ENCODE results near the gene AP3S2. TPM values are rescaled to one million over a fixed set of nuclear protein-coding genes. Genes with fewer than 3 reads are reported as not detected.

Gene AP3S2
- total and polyA plus RNA-seq, 2 of the 8 experiments (the other 6 are each of a cell fraction or from before 2014, with no cell fraction given): 19.2 to 45.4 TPM

- no peak overlapping the region for H3K9ac ChIP-seq (replicated peaks in 1 of 4; ENCODE audit: extremely low read depth in 1 of 4, low read depth in 3 of 4, low read length in 3 of 4)
- H2AFZ ChIP-seq (ENCODE audit: low read length): no peak overlapping the region
- no peak overlapping the region for H2BK20ac ChIP-seq (ENCODE audit: low read length)
- H3K27me3 ChIP-seq (replicated peaks in 1 of 4; ENCODE audit: control insufficient read depth in 3 of 4, extremely low read depth in 1 of 4, insufficient read depth in 3 of 4, low read length in 3 of 4): peaks cover 5 to 35% (median 27%) of the 10 kb centered on the region in 4 experiments
- H3K79me1 ChIP-seq (ENCODE audit: low read depth, low read length): no peaks in the 10 kb centered on the region
- H2BK12ac ChIP-seq (ENCODE audit: low read depth, low read length): no peak overlapping the region
- no peak overlapping the region for H2BK120ac ChIP-seq (replicated peaks; ENCODE audit: low read depth, low read length)
- no peak overlapping the region for H3K4me3 ChIP-seq (ENCODE audit: extremely low read depth in 1 of 4, insufficient read depth in 2 of 4, low read depth in 3 of 4, low read length in 4 of 4)
- FAIRE-seq: no peak
- DNase-seq (ENCODE audit: low read depth in 1 of 2, low spot score in 2 of 2): no peak
- no peak overlapping the region for H3K14ac ChIP-seq (ENCODE audit: insufficient read length)
- no peak overlapping the region for H3K18ac ChIP-seq (ENCODE audit: extremely low read depth, low read length)
- H4K8ac ChIP-seq (ENCODE audit: extremely low read depth, insufficient read depth, low read length): no peak overlapping the region
- no peak overlapping the region for H3K27ac ChIP-seq (ENCODE audit: low read depth, low read length)
- H4K91ac ChIP-seq (replicated peaks; ENCODE audit: insufficient read length, low read length): no peak overlapping the region
- H3K4ac ChIP-seq (replicated peaks; ENCODE audit: insufficient read length, low read depth, low read length): no peak overlapping the region
- no peak overlapping the region for H4K5ac ChIP-seq (ENCODE audit: insufficient read length, low read depth, low read length)
- H3K56ac ChIP-seq (replicated peaks; ENCODE audit: insufficient read length, low read depth, low read length): no peak overlapping the region
- no peak overlapping the region for H2BK5ac ChIP-seq (ENCODE audit: low read depth, low read length)
- ChIA-PET CTCF (ENCODE audit: partially characterized antibody) (interaction anchor here (1.2 to 3.0 kb wide), 2 partner anchors 63 to 66 kb away, joined by 3 to 7 read pairs; no protein-coding TSS in a partner anchor), POLR2A (ENCODE audit: partially characterized antibody) (interaction anchor here (1.1 kb wide), 1 partner anchor 9 kb away, joined by 3 read pairs; no protein-coding TSS in a partner anchor)
- no peak overlapping the region for H2BK15ac ChIP-seq (ENCODE audit: low read length)
- peaks cover 2% of the 10 kb centered on the region; the same call in 1 of the 2 replicates for H3K23me2 ChIP-seq (ENCODE audit: low read depth, low read length)
- H2AK5ac ChIP-seq (ENCODE audit: low read depth, low read length): no peak overlapping the region
- H3K4me1 ChIP-seq (replicated peaks in 1 of 4; ENCODE audit: control insufficient read depth in 3 of 4, insufficient read depth in 4 of 4, low read length in 3 of 4): peaks cover 0 to 9% (median 2%) of the 10 kb centered on the region in 4 experiments; a peak in 2 of 7 replicates
- no peak overlapping the region for H3K23ac ChIP-seq (ENCODE audit: insufficient read length)
- no peaks in the 10 kb centered on the region for H3K79me2 ChIP-seq (ENCODE audit: control insufficient read depth in 1 of 2, insufficient read depth in 2 of 2, low read length in 2 of 2)
- WGBS, 2 experiments (ENCODE audit: extremely low coverage in 1 of 2, insufficient coverage in 1 of 2, insufficient read length in 1 of 2, insufficient replicate concordance in 2 of 2, low coverage in 1 of 2, low lambda C conversion rate in 2 of 2, missing lambda C conversion rate in 1 of 2): 93% methylated on average over 8 of the region's 8 CpGs; no CpG with 5 or more reads in 1 of the 2 experiments
- peaks cover 0 to 7% of the 10 kb centered on the region in 2 experiments; a peak in 2 of 4 replicates for H3K9me3 ChIP-seq (ENCODE audit: insufficient read depth in 2 of 2, low read depth in 1 of 2, low read length in 1 of 2)
- peaks cover 0 to 2% of the 10 kb centered on the region in 2 experiments for H4K20me1 ChIP-seq (replicated peaks in 1 of 2; ENCODE audit: control insufficient read depth in 1 of 2, insufficient read depth in 2 of 2, low read length in 2 of 2)
- H3K36me3 ChIP-seq (ENCODE audit: control insufficient read depth in 2 of 4, insufficient read depth in 4 of 4, low read length in 3 of 4): no peaks in the 10 kb centered on the region
- H3K4me2 ChIP-seq (ENCODE audit: insufficient read depth in 1 of 2, low read depth in 2 of 2, low read length in 2 of 2): no peak overlapping the region
These were observed 81.6 kb downstream of the AP3S2 start for GRCh38 chr15:89812011-89812846.
